Measurements from ENCODE around the gene KCNK10.

The KCNK10 gene, protein sequence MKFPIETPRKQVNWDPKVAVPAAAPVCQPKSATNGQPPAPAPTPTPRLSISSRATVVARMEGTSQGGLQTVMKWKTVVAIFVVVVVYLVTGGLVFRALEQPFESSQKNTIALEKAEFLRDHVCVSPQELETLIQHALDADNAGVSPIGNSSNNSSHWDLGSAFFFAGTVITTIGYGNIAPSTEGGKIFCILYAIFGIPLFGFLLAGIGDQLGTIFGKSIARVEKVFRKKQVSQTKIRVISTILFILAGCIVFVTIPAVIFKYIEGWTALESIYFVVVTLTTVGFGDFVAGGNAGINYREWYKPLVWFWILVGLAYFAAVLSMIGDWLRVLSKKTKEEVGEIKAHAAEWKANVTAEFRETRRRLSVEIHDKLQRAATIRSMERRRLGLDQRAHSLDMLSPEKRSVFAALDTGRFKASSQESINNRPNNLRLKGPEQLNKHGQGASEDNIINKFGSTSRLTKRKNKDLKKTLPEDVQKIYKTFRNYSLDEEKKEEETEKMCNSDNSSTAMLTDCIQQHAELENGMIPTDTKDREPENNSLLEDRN

DNA sequence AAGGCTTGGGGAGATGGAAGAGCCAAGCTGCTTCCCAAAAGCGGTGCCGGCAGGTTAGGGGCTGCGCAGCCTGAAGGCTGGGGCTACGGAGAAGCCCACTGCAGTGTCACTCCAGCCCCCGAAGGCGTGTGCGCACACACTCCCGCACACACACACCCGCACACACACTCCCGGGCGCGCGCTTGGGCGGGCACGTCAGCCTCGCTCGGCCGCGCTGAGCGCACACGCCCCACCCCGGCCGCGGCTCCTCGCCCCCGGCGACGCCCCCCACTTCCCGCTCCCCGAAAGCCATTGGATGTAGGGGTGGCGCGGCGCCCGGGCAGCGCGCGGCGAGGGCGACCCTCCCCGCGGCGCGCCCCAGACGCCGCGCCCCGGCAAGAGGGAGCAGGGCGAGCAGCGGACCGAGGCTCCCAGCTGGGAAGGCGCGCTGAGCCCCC, at the start of gene KCNK10:
KCNK10 (minus strand) TSS at position 184 of the 437 bp plus-strand sequence. CDS start 471 bp downstream, outside the sequence.
- Mint-ChIP-seq H3K4me3 (peak within 1 kb of the TSS; percentile 42), H3K4me1 (ENCODE audit: low read depth) (peaks cover 4% of the 10 kb centered on the region), H3K27me3 (ENCODE audit: low read depth) (peaks cover 48% of the 10 kb centered on the region), H3K27ac (no peak within 1 kb of the TSS), H3K9me3 (no peaks in the 10 kb centered on the region), H3K36me3 (ENCODE audit: low read depth) (no peaks in the 10 kb centered on the region)

DNA sequence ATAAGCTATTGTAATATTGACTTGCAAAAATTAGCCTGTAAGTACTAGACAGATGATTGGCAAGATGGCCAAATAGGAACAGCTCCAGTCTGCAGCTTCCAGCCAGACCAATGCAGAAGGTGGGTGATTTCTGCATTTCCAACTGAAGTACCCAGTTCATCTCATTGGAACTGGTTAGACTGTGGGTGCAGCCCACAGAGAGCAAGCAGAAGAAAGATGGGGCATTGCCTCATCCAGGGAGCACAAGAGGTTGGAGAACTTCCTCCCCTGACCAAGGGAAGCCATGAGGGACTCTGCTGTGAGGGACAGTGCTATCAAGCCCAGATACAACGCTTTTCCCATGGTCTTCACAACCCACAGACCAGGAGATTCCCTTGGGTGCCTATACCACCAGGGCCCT, 46.4 kb upstream of the KCNK10 start:
- no peaks in the 10 kb centered on the region for H3K9me3 Mint-ChIP-seq
- no peaks in the 10 kb centered on the region for H3K36me3 Mint-ChIP-seq (ENCODE audit: low read depth)
- no peaks in the 10 kb centered on the region for H3K4me1 Mint-ChIP-seq (ENCODE audit: low read depth)
- H3K27me3 Mint-ChIP-seq (ENCODE audit: low read depth), result peaks cover 17% of the 10 kb centered on the region
- no peak overlapping the region for H3K27ac Mint-ChIP-seq
- H3K4me3 Mint-ChIP-seq, result no peak overlapping the region

GRCh38 chr14:88364710-88365413, 41.8 kb upstream of the KCNK10 start:
- Mint-ChIP-seq H3K4me1 (ENCODE audit: low read depth) (no peaks in the 10 kb centered on the region), H3K4me3 (no peak overlapping the region), H3K36me3 (ENCODE audit: low read depth) (no peaks in the 10 kb centered on the region), H3K9me3 (peaks cover 11% of the 10 kb centered on the region), H3K27ac (no peak overlapping the region), H3K27me3 (ENCODE audit: low read depth) (peaks cover 5% of the 10 kb centered on the region)

GRCh38 chr14:88363644-88364043, 40.6 kb upstream of the KCNK10 start:
- H3K36me3 Mint-ChIP-seq (ENCODE audit: low read depth), result no peaks in the 10 kb centered on the region
- H3K4me3 Mint-ChIP-seq, result no peak overlapping the region
- H3K4me1 Mint-ChIP-seq (ENCODE audit: low read depth), result no peaks in the 10 kb centered on the region
- H3K27me3 Mint-ChIP-seq (ENCODE audit: low read depth), result peaks cover 5% of the 10 kb centered on the region
- H3K9me3 Mint-ChIP-seq, result peaks cover 14% of the 10 kb centered on the region
- no peak overlapping the region for H3K27ac Mint-ChIP-seq

- no peak overlapping the region for H3K4me3 Mint-ChIP-seq
- H3K27ac Mint-ChIP-seq, result no peak overlapping the region
- H3K9me3 Mint-ChIP-seq, result peaks cover 14% of the 10 kb centered on the region
- no peaks in the 10 kb centered on the region for H3K27me3 Mint-ChIP-seq (ENCODE audit: low read depth)
- H3K36me3 Mint-ChIP-seq (ENCODE audit: low read depth), result no peaks in the 10 kb centered on the region
- no peaks in the 10 kb centered on the region for H3K4me1 Mint-ChIP-seq (ENCODE audit: low read depth)
These were observed 36.4 kb upstream of the KCNK10 start for GRCh38 chr14:88359500-88359899.

DNA sequence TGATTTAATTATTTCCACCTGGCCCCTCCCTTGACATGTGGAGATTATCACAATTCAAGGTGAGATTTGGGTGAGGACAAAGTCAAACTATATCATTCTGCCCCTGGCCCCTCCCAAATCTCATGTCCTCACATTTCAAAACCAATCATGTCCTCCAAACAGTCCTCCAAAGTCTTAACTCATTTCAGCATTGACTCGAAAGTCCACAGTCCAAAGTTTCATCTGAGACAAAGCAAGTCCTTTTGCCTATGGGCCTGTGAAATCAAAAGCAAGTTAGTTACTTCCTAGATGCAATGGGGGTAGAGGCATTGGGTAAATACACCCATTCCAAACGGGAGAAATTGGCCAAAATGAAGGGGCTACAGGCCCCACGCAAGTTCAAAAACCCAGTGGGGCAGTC, 31.3 kb upstream of the KCNK10 start:
- Mint-ChIP-seq H3K9me3 (peaks cover under 1% of the 10 kb centered on the region), H3K4me1 (ENCODE audit: low read depth) (no peaks in the 10 kb centered on the region), H3K4me3 (no peak overlapping the region), H3K27ac (no peak overlapping the region), H3K27me3 (ENCODE audit: low read depth) (no peaks in the 10 kb centered on the region), H3K36me3 (ENCODE audit: low read depth) (no peaks in the 10 kb centered on the region)

GRCh38 chr14:88352698-88353097, 29.6 kb upstream of the KCNK10 start:
- no peaks in the 10 kb centered on the region for H3K27me3 Mint-ChIP-seq (ENCODE audit: low read depth)
- H3K9me3 Mint-ChIP-seq, result no peaks in the 10 kb centered on the region
- no peak overlapping the region for H3K4me3 Mint-ChIP-seq
- H3K36me3 Mint-ChIP-seq (ENCODE audit: low read depth), result no peaks in the 10 kb centered on the region
- no peak overlapping the region for H3K27ac Mint-ChIP-seq
- no peaks in the 10 kb centered on the region for H3K4me1 Mint-ChIP-seq (ENCODE audit: low read depth)

DNA sequence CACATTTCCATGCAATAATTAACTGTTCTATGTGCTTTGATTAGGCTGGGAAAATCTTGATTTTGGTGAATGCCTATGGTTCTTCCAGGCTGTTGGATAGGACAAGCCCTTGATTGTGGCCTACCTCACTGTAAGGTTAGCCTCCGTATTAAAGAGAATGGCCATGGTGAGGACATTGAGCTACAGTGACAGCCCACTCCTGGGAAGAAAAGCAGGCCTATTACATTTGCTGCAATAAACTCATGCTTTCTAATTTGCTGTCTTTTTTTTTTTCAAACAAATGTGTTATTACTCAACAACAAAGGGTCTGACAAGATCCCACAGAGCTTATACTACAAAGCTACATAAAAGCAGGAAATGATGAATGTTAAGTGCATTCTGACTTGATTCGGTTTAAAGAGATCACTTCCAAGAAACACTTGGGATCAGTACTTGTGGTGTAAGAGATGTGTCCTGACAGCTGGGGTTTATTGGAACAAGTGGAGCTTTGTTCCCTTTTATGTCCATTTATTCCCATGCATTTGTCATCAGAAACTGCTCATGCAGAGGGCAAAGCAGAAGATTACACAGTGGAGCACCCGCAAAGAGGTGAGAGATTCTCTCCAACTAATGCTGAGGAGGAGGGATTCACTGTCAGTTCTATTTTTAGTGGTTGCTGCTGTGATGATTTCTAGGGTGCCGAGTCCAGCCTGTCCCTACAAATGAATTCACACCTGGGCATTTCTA, 29.1 kb upstream of the KCNK10 start:
- no peaks in the 10 kb centered on the region for H3K9me3 Mint-ChIP-seq
- no peak overlapping the region for H3K27ac Mint-ChIP-seq
- H3K27me3 Mint-ChIP-seq (ENCODE audit: low read depth), result no peaks in the 10 kb centered on the region
- no peaks in the 10 kb centered on the region for H3K36me3 Mint-ChIP-seq (ENCODE audit: low read depth)
- no peaks in the 10 kb centered on the region for H3K4me1 Mint-ChIP-seq (ENCODE audit: low read depth)
- H3K4me3 Mint-ChIP-seq, result no peak overlapping the region

GRCh38 chr14:88348546-88348945, 25.5 kb upstream of the KCNK10 start:
- Mint-ChIP-seq H3K4me3 (no peak overlapping the region), H3K27ac (no peak overlapping the region), H3K4me1 (ENCODE audit: low read depth) (no peaks in the 10 kb centered on the region), H3K9me3 (no peaks in the 10 kb centered on the region), H3K27me3 (ENCODE audit: low read depth) (no peaks in the 10 kb centered on the region), H3K36me3 (ENCODE audit: low read depth) (no peaks in the 10 kb centered on the region)

DNA sequence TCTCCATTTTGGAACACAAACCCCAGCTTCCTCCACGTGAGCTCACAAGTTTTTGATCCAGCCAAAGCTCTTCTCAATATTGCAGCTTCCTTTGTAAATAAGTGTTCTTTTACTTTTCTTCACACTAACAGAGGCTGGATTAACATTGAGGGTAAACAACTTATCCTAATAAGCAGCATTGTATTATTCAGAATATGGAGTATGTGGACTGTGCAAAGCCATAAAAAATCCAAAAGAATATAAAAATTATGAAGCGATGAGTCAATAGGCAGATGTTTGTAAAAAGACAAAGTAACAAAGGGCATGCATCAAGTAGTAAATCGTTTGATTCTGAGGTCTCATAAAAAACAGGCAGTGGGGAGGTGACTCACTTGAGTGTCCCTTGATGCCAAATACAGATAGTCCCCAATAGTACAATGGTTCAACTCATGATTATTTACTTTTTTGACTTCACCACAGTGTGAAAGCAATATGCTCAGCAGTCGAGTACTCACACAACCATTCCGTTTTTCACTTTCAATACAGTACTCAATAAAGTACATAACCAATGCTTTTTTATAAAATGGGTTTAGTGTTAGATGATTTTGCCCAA, 23.1 kb upstream of the KCNK10 start:
- Mint-ChIP-seq H3K36me3 (ENCODE audit: low read depth) (no peaks in the 10 kb centered on the region), H3K4me3 (no peak overlapping the region), H3K27me3 (ENCODE audit: low read depth) (peaks cover 1% of the 10 kb centered on the region), H3K27ac (no peak overlapping the region), H3K4me1 (ENCODE audit: low read depth) (no peaks in the 10 kb centered on the region), H3K9me3 (no peaks in the 10 kb centered on the region)

- Mint-ChIP-seq H3K4me3 (no peak overlapping the region), H3K9me3 (no peaks in the 10 kb centered on the region), H3K27me3 (ENCODE audit: low read depth) (peaks cover 13% of the 10 kb centered on the region), H3K4me1 (ENCODE audit: low read depth) (no peaks in the 10 kb centered on the region), H3K36me3 (ENCODE audit: low read depth) (no peaks in the 10 kb centered on the region), H3K27ac (no peak overlapping the region)
These were observed 19.9 kb upstream of the KCNK10 start for GRCh38 chr14:88342980-88343379.

- H3K9me3 Mint-ChIP-seq, result no peaks in the 10 kb centered on the region
- peaks cover 13% of the 10 kb centered on the region for H3K27me3 Mint-ChIP-seq (ENCODE audit: low read depth)
- no peak overlapping the region for H3K27ac Mint-ChIP-seq
- no peaks in the 10 kb centered on the region for H3K4me1 Mint-ChIP-seq (ENCODE audit: low read depth)
- H3K4me3 Mint-ChIP-seq, result no peak overlapping the region
- H3K36me3 Mint-ChIP-seq (ENCODE audit: low read depth), result no peaks in the 10 kb centered on the region
These were observed 17.3 kb upstream of the KCNK10 start for GRCh38 chr14:88340357-88340756.

DNA sequence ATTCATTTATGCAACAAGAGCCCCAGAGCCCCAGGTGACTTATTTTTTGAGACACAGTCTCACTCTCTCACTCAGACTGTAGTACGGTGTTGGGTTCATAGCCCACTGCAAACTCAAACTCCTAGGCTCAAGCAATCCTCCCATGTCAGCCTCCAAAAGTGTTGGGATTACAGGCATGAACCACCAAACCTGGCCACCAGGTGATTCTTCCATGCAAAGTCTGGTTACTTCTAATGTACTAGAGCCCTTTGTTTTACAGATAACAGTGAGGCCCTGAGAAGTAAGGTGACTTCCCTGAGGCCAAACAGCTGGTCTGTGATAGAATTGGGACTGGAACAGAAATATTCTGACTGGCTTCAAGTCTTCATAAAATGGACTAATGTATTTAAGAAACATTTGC, 10.0 kb upstream of the KCNK10 start:
- H3K27ac Mint-ChIP-seq, result no peak overlapping the region
- H3K27me3 Mint-ChIP-seq (ENCODE audit: low read depth), result peaks cover 12% of the 10 kb centered on the region
- no peaks in the 10 kb centered on the region for H3K9me3 Mint-ChIP-seq
- no peak overlapping the region for H3K4me3 Mint-ChIP-seq
- H3K36me3 Mint-ChIP-seq (ENCODE audit: low read depth), result no peaks in the 10 kb centered on the region
- no peaks in the 10 kb centered on the region for H3K4me1 Mint-ChIP-seq (ENCODE audit: low read depth)

DNA sequence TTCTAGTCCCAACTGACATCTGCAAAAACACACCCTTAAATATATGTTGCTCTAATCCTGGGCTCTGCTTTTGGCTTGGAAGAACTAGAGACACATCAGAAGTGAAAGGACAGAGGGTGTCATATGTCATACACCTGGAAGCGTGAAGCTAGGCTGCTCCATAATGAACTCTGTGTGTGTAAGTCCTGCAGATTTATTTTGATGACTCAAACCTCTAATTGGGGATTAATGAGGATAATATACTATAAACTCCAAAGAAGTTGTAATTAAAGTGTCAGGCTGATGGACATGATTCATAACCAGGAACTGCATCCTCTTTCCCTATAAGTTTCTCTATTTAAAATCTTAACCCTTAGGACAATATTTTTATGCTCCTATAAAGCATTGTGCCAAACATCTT, 4.4 kb upstream of the KCNK10 start:
- H3K4me1 Mint-ChIP-seq (ENCODE audit: low read depth), result peaks cover 4% of the 10 kb centered on the region
- no peak overlapping the region for H3K4me3 Mint-ChIP-seq
- H3K9me3 Mint-ChIP-seq, result no peaks in the 10 kb centered on the region
- no peak overlapping the region for H3K27ac Mint-ChIP-seq
- peaks cover 55% of the 10 kb centered on the region for H3K27me3 Mint-ChIP-seq (ENCODE audit: low read depth)
- no peaks in the 10 kb centered on the region for H3K36me3 Mint-ChIP-seq (ENCODE audit: low read depth)
